Common myeloid progenitor, CD34-positive (primary cell): ENCODE measurements around the gene PRR18.

Experiments
- CTCF ChIA-PET: fragments of 350-600 bp; sonication (Branson Sonifier 250); formaldehyde crosslinking; loops from one replicate; lab custom pipeline; 2021; ENCODE audit warnings: antibody characterized with exemption; lab: Charles Lee
- POLR2A ChIA-PET: fragments of 350-600 bp; sonication (Branson Sonifier 250); formaldehyde crosslinking; loops from one replicate; lab custom pipeline; 2021; ENCODE audit warnings: antibody characterized with exemption; lab: Charles Lee
- DNase-seq, 3 donors: peaks; one replicate each; pipeline versions ENCODE4 v3.0.0 to v3.0.0-alpha.2; 2013
- H3K27ac ChIP-seq, 2 experiments: 1 replicate in 1 of 2; 2 replicates in 1 of 2; pipeline ENCODE4 v1.7.0; 2013; ENCODE audit warnings: inconsistent platforms in 2 of 2, low read length in 2 of 2, mild to moderate bottlenecking in 2 of 2, low read depth in 1 of 2, moderate library complexity in 1 of 2; ENCODE audit not compliant: severe bottlenecking in 2 of 2, insufficient read depth in 1 of 2, poor library complexity in 1 of 2
- H3K27me3 ChIP-seq, 5 experiments: replicated peaks in 2 of 5; 1 replicate in 3 of 5; 2 replicates in 2 of 5; pipeline versions ENCODE4 v1.6.1 to v1.7.0; 2013; ENCODE audit warnings: low read length in 4 of 5, mild to moderate bottlenecking in 2 of 5, moderate library complexity in 2 of 5, inconsistent platforms in 1 of 5; ENCODE audit not compliant: insufficient read depth in 5 of 5, control insufficient read depth in 4 of 5
- H3K36me3 ChIP-seq, 4 experiments: 1 replicate in 2 of 4; 2 replicates in 2 of 4; pipeline versions ENCODE4 v1.6.1 to v1.7.0; 2013; ENCODE audit warnings: low read length in 3 of 4, control low read depth in 1 of 4, mild to moderate bottlenecking in 1 of 4; ENCODE audit not compliant: control insufficient read depth in 4 of 4, insufficient read depth in 4 of 4
- H3K4me1 ChIP-seq, 4 experiments: 1 replicate in 3 of 4; 2 replicates in 1 of 4; pipeline versions ENCODE4 v1.6.1 to v1.7.1; 2013; ENCODE audit warnings: low read length in 3 of 4, mild to moderate bottlenecking in 3 of 4, control low read depth in 1 of 4, inconsistent platforms in 1 of 4, moderate library complexity in 1 of 4; ENCODE audit not compliant: control insufficient read depth in 4 of 4, insufficient read depth in 4 of 4; ENCODE audit errors: control extremely low read depth in 1 of 4
- H3K4me3 ChIP-seq, 7 experiments: 1 replicate in 4 of 7; 2 replicates in 3 of 7; pipeline versions ENCODE4 v1.5.1 to v1.7.0; 2013; ENCODE audit warnings: mild to moderate bottlenecking in 7 of 7, low read length in 6 of 7, moderate library complexity in 6 of 7, inconsistent platforms in 2 of 7, low read depth in 2 of 7, control low read depth in 1 of 7; ENCODE audit not compliant: insufficient read depth in 4 of 7, control insufficient read depth in 1 of 7; ENCODE audit errors: extremely low read depth in 1 of 7
- H3K9me3 ChIP-seq, 5 experiments: 1 replicate in 4 of 5; 2 replicates in 1 of 5; pipeline versions ENCODE4 v1.6.1 to v1.7.1; 2013; ENCODE audit warnings: low read length in 4 of 5, mild to moderate bottlenecking in 2 of 5, inconsistent platforms in 1 of 5, low read depth in 1 of 5, moderate library complexity in 1 of 5; ENCODE audit not compliant: control insufficient read depth in 4 of 5, insufficient read depth in 2 of 5; ENCODE audit errors: control extremely low read depth in 1 of 5
- WGBS: methylation state at CpG from one replicate; pipeline ENCODE4 v1.1.5; 2013; ENCODE audit not compliant: insufficient coverage; 5-methylcytosine and 5-hydroxymethylcytosine counted together

PRR18 gene

DNA sequence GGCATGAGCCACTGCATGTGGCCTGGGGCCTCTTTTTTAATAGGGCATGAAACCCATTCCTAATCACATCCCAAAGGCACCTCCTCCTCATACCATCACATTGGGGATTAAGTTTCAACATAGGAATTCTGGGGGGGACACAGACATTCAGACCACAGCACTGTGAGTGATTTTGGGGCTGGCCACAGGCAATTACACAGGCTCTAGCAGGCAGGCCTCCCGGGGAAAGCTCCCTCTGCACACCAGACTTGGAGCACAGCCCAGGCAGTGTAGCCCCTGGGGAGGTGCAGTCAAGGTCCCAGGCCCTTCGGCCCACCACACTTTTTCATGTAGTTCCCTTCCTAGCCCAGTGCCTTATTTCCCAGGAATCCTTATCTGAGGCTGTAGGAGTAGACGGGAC lies 28.7 kb upstream of the PRR18 start:
- H3K27ac ChIP-seq: no peak overlapping the region
- no peak overlapping the region for H3K4me3 ChIP-seq
- ChIA-PET POLR2A (interaction anchor here (1.0 kb wide), 1 partner anchor 45 kb away, joined by 3 read pairs; no protein-coding TSS in a partner anchor), CTCF (interaction anchor here (1.3 to 5.4 kb wide), 2 partner anchors 26 to 44 kb away, joined by 3 to 31 read pairs; no protein-coding TSS in a partner anchor)
- peaks cover 11 to 56% (median 38%) of the 10 kb centered on the region in 4 experiments for H3K4me1 ChIP-seq
- no peak for DNase-seq
- H3K9me3 ChIP-seq: no peaks in the 10 kb centered on the region
- H3K27me3 ChIP-seq: peaks cover 0 to 2% (median 0%) of the 10 kb centered on the region in 5 experiments
- H3K36me3 ChIP-seq: peaks cover 0 to 47% (median 18%) of the 10 kb centered on the region in 4 experiments
- 100% methylated on average over 3 of the region's 3 CpGs for WGBS

- peaks cover 0 to 45% (median 18%) of the 10 kb centered on the region in 4 experiments for H3K36me3 ChIP-seq
- peaks cover 0 to 2% (median 0%) of the 10 kb centered on the region in 5 experiments for H3K27me3 ChIP-seq
- ChIA-PET POLR2A (interaction anchor here (1.0 kb wide), 1 partner anchor 46 kb away, joined by 3 read pairs; no protein-coding TSS in a partner anchor), CTCF (interaction anchor here (0.6 to 5.4 kb wide), 4 partner anchors 10 to 45 kb away, joined by 3 to 31 read pairs (median 3); no protein-coding TSS in a partner anchor)
- peaks cover 11 to 46% (median 32%) of the 10 kb centered on the region in 4 experiments for H3K4me1 ChIP-seq
- no peak overlapping the region for H3K27ac ChIP-seq
- DNase-seq: no peak
- WGBS: 96% methylated on average over 9 of the region's 11 CpGs
- H3K9me3 ChIP-seq: no peaks in the 10 kb centered on the region
- no peak overlapping the region for H3K4me3 ChIP-seq
Measured at GRCh38 chr6:166335378-166336302, 27.4 kb upstream of the PRR18 start.

DNA sequence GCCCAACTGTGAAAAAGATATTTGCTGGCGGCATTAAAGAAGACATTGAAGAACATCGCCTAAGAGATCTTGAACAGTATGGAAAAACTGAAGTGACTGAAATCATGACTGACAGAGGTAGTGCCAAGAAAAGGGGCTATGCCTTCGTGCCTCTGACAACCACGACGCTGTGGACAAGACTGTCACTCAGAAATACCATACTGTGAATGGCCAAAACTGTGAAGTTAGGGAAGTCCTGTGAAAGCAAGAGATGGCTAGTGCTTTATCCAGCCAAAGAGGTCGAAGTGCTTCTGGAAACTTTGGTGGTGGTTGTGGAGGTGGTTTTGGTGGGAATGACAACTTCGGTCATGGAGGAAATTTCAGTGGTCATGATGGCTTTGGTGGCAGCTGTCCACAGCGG lies 26.7 kb upstream of the PRR18 start:
- Histone ChIP-seq H3K4me3 (no peak overlapping the region), H3K4me1 (peaks cover 11 to 38% (median 30%) of the 10 kb centered on the region in 4 experiments)
- CTCF ChIA-PET: interaction anchor here (1.0 to 5.4 kb wide), 2 partner anchors 9 to 46 kb away, joined by 3 to 31 read pairs; no protein-coding TSS in a partner anchor

DNA sequence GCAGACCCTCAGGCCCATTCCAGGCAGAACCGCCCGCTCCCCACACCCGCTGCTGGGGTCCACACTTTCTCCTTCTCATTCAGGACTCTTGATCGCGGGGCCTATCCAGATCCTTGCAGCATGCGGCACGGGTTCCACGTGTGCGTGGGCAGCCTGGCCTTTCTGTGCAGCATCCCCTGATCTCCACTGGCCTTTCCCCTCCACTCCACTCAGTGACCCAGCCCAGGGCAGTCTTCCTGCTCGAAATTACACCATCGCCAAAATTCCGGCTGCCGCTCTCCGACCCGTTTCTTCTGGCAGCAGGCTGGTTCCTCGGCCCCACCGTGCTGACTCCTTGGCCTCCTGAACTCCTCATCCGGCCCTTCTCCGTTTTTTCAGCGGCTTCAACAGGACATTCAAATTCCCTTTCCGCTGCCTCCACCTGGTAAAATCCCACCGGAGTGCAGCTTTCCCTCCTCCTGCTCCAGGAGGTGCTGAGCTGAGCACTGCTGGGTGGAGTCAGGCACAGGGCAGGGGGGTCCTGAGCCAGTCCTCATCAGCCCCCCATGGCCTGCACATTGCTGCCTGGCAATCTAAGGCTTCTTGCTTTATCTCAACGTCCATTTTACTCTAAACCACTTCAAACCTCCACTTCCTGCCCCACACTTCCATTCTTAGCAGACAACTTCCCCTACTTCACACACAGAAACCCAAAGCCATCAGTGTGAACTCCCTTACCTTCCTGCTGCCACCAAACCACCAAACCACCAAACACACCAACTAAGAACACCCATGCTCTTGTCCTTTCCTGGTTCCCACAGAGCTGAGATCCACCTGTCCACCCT lies 25.2 kb upstream of the PRR18 start:
- 72% methylated on average over 23 of the region's 23 CpGs for WGBS
- ChIA-PET CTCF (interaction anchor here (1.0 to 5.4 kb wide), 6 partner anchors 10 to 67 kb away, joined by 3 to 31 read pairs (median 4); no protein-coding TSS in a partner anchor), POLR2A (interaction anchor here (0.8 to 1.0 kb wide), 3 partner anchors 9 to 14 kb away, joined by 3 read pairs; partner anchors contain the start of gene SFT2D1)
- Histone ChIP-seq H3K36me3 (peaks cover 0 to 43% (median 22%) of the 10 kb centered on the region in 4 experiments), H3K4me3 (peak overlapping the region in 3 of 7 experiments; percentile 25 to 39 (median 29)), H3K9me3 (no peaks in the 10 kb centered on the region), H3K27me3 (peaks cover 0 to 2% (median 0%) of the 10 kb centered on the region in 5 experiments), H3K4me1 (peaks cover 11 to 33% (median 29%) of the 10 kb centered on the region in 4 experiments), H3K27ac (no peak overlapping the region)
- DNase-seq: peak; percentile 56 to 84 (median 79)

More for the DNA sequence above, 26.7 kb upstream of the PRR18 start:
- H3K36me3 ChIP-seq: peaks cover 0 to 42% (median 19%) of the 10 kb centered on the region in 4 experiments
- H3K27me3 ChIP-seq: peaks cover 0 to 2% (median 0%) of the 10 kb centered on the region in 5 experiments
- 95% methylated on average over 7 of the region's 8 CpGs for WGBS
- no peak for DNase-seq
- POLR2A ChIA-PET: no interaction called here
- no peak overlapping the region for H3K27ac ChIP-seq
- H3K9me3 ChIP-seq: no peaks in the 10 kb centered on the region

GRCh38 chr6:166331503-166332415 lies 23.6 kb upstream of the PRR18 start:
- 93% methylated on average over 3 of the region's 13 CpGs for WGBS
- CTCF ChIA-PET: interaction anchor here (0.8 to 1.8 kb wide), 3 partner anchors 11 to 50 kb away, joined by 3 to 4 read pairs (median 4); no protein-coding TSS in a partner anchor
- POLR2A ChIA-PET: no interaction called here
- no peaks in the 10 kb centered on the region for H3K9me3 ChIP-seq
- peaks cover 0 to 37% (median 21%) of the 10 kb centered on the region in 4 experiments for H3K36me3 ChIP-seq
- peaks cover 0 to 2% (median 0%) of the 10 kb centered on the region in 5 experiments for H3K27me3 ChIP-seq
- no peak overlapping the region for H3K27ac ChIP-seq
- no peak for DNase-seq
- H3K4me1 ChIP-seq: peaks cover 11 to 33% (median 29%) of the 10 kb centered on the region in 4 experiments
- H3K4me3 ChIP-seq: no peak overlapping the region

GRCh38 chr6:166330612-166331011 lies 22.4 kb upstream of the PRR18 start:
- H3K27ac ChIP-seq: no peak overlapping the region
- ChIA-PET CTCF (no interaction called here), POLR2A (no interaction called here)
- no peaks in the 10 kb centered on the region for H3K9me3 ChIP-seq
- no peak for DNase-seq
- H3K4me3 ChIP-seq: no peak overlapping the region
- peaks cover 0 to 2% (median 0%) of the 10 kb centered on the region in 5 experiments for H3K27me3 ChIP-seq
- peaks cover 11 to 33% (median 29%) of the 10 kb centered on the region in 4 experiments for H3K4me1 ChIP-seq
- 98% methylated on average over 9 of the region's 11 CpGs for WGBS
- peaks cover 0 to 36% (median 23%) of the 10 kb centered on the region in 4 experiments for H3K36me3 ChIP-seq
